DOHH2 (cell line): Measurements from ENCODE around the gene TEX19.

Source experiments
- EZH2phosphoT487 ChIP-seq: fragments of 200-600 bp; sonication (generic); IDR thresholded peaks from 2 replicates; pipeline ENCODE4 v1.6.1; 2017; ENCODE audit warnings: borderline replicate concordance, mild to moderate bottlenecking, antibody characterized with exemption, low read length, moderate library complexity, mixed read lengths
- TF ChIP-seq, protein P1 (sequence below): fragments of 200-600 bp; sonication (generic); IDR thresholded peaks from one replicate; pipeline ENCODE4 v1.5.1; 2014; ENCODE audit warnings: antibody characterized with exemption, mild to moderate bottlenecking, low read depth, low read length; ENCODE audit not compliant: poor library complexity, severe bottlenecking

DNA sequence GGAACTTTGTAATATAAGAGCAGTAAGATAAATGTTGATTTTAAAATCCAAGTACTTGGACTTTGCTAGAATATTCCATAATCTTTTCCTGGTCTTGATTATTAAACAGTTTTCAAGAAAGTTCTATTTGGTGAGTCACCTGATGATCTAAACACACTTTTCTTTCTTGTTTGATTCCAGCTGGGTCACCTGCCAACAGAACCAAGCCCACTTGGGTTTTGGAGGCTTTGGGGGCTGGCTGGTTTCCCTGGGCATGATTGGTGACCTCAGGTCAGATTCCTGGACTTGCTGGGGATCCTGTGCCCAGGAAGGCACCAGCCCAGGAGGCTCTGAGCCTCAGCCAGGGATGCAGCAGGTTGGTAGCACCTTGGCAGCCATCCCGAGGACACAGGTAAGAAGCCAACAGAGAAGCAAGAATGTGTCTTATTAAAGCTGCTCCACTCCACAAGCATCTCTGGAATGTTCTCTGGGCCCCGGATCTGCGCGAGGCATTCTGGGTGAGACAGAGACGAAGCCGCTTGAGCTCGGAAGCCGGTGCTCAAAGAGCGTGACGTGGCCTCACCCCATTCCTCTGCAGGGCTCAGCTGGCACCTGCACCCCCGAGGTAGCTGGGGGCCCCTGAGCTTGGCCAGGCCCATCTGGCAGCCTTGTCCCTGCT, 3.1 kb upstream of the TEX19 start:
- TF ChIP-seq, protein P1, sequence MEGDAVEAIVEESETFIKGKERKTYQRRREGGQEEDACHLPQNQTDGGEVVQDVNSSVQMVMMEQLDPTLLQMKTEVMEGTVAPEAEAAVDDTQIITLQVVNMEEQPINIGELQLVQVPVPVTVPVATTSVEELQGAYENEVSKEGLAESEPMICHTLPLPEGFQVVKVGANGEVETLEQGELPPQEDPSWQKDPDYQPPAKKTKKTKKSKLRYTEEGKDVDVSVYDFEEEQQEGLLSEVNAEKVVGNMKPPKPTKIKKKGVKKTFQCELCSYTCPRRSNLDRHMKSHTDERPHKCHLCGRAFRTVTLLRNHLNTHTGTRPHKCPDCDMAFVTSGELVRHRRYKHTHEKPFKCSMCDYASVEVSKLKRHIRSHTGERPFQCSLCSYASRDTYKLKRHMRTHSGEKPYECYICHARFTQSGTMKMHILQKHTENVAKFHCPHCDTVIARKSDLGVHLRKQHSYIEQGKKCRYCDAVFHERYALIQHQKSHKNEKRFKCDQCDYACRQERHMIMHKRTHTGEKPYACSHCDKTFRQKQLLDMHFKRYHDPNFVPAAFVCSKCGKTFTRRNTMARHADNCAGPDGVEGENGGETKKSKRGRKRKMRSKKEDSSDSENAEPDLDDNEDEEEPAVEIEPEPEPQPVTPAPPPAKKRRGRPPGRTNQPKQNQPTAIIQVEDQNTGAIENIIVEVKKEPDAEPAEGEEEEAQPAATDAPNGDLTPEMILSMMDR, result no peak
- no peak for TF ChIP-seq EZH2phosphoT487
